GM23248 (cell line): Measurements from ENCODE around the gene QSOX1.

ENCODE experiments used
- EZH2 ChIP-seq: fragments of 200-600 bp; sonication (generic); IDR thresholded peaks from 2 replicates; pipeline ENCODE4 v1.6.1; 2018; ENCODE audit warnings: antibody characterized with exemption, mild to moderate bottlenecking; ENCODE audit not compliant: insufficient read depth, poor library complexity, severe bottlenecking
- EZH2phosphoT487 ChIP-seq: fragments of 200-600 bp; sonication (generic); IDR thresholded peaks from 2 replicates; pipeline ENCODE4 v1.6.1; 2018; ENCODE audit warnings: antibody characterized with exemption, moderate library complexity, mild to moderate bottlenecking, low read depth; ENCODE audit not compliant: insufficient read depth

DNA sequence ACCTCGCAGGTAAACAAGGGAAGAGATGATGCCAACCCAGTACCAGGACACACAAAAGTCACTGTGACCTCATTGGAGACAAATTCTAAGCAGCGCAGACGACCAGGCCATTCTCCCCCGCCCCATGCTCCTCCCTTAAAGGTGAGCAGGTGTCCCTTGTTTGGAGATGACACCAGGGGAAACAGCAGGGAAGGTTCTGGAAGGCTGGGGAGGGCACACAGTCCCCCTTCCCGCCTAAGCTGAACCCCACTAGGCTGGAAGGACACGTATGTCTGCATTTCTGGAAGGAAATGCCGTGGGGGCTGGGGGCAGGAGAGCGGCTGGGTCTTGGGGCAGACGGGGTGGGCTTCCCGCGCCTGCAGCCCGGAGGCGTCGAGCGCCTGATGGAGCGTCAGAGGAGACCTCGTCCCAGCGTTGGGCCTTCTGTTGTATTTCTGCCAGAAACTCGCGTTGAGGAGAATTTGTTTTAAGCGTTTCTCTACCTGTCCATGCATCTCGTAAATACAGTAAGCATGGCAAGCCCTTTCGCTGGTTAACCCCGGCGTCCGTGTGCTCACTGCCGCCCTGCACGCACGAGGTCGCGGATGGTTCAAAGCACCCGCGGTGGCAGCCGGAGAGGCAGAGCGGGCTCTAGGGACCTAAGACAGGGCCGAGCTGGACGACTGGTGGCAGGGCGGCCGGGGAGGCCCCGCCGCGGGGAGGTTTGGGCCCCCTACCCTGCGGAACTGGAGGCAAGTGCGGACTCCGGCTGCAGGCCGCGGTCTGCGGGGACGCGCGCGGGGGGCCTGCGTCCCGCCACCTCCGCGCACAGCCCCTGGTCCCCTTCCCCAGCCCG is 74.2 kb downstream of the QSOX1 start:
- TF ChIP-seq EZH2phosphoT487 (no peak), EZH2 (peak; percentile 56)
